ENCODE data around the gene EMC8. TPM values are rescaled to one million over a fixed set of nuclear protein-coding genes. Genes with fewer than 3 reads are reported as not detected.

EMC8 gene
- total and polyA plus RNA-seq, 8 donors: 19.4 to 29.1 (median 25.3) TPM

GRCh38 chr16:85788819-85789218, 10.5 kb downstream of the EMC8 start:
- no peaks in the 10 kb centered on the region for H3K4me1 ChIP-seq
- no peak overlapping the region for H3K27ac ChIP-seq
- no peaks in the 10 kb centered on the region for H3K9me3 ChIP-seq
- no peak for DNase-seq
- no peak for ATAC-seq
- TF ChIP-seq CTCF (IDR thresholded peaks at IDR 0.05): no peak
- H3K27me3 ChIP-seq: no peaks in the 10 kb centered on the region
- no peak overlapping the region for H3K4me3 ChIP-seq
- peaks cover 0 to 70% of the 10 kb centered on the region in 2 donors for H3K36me3 ChIP-seq
- intact Hi-C loops (cut with DNase I): no loop called here

- intact Hi-C loops (cut with DNase I): no loop called here
- H3K36me3 ChIP-seq: peaks cover 0 to 64% of the 10 kb centered on the region in 2 donors
- no peak for DNase-seq
- peaks cover 3 to 15% of the 10 kb centered on the region in 2 donors for H3K4me1 ChIP-seq
- no peak for ATAC-seq
- no peak for TF ChIP-seq CTCF (IDR thresholded peaks at IDR 0.05)
- no peaks in the 10 kb centered on the region for H3K27me3 ChIP-seq
- no peak overlapping the region for H3K27ac ChIP-seq
- no peaks in the 10 kb centered on the region for H3K9me3 ChIP-seq
- H3K4me3 ChIP-seq: no peak overlapping the region
Observed at GRCh38 chr16:85785927-85786326, 13.4 kb downstream of the EMC8 start.

- intact Hi-C loops (cut with DNase I): no loop called here
- H3K27me3 ChIP-seq: no peaks in the 10 kb centered on the region
- H3K9me3 ChIP-seq: no peaks in the 10 kb centered on the region
- H3K36me3 ChIP-seq: peaks cover 0 to 75% of the 10 kb centered on the region in 2 donors
- TF ChIP-seq CTCF (IDR thresholded peaks at IDR 0.05): no peak
- ATAC-seq (no peak), DNase-seq (no peak)
- no peak overlapping the region for H3K27ac ChIP-seq
- H3K4me1 ChIP-seq: peaks cover 3 to 15% of the 10 kb centered on the region in 2 donors
- no peak overlapping the region for H3K4me3 ChIP-seq
Observed at GRCh38 chr16:85784813-85785212, 14.5 kb downstream of the EMC8 start.

- Histone ChIP-seq H3K9me3 (no peaks in the 10 kb centered on the region), H3K4me1 (peaks cover 3 to 21% of the 10 kb centered on the region in 2 donors), H3K27me3 (no peaks in the 10 kb centered on the region), H3K36me3 (peaks cover 0 to 79% of the 10 kb centered on the region in 2 donors), H3K27ac (no peak overlapping the region), H3K4me3 (no peak overlapping the region)
- intact Hi-C loops (cut with DNase I): no loop called here
- TF ChIP-seq CTCF (IDR thresholded peaks at IDR 0.05): no peak
- no peak for ATAC-seq
- DNase-seq: no peak
Observed at GRCh38 chr16:85783441-85783840, 15.9 kb downstream of the EMC8 start.

- Histone ChIP-seq H3K27ac (peak overlapping the region in 1 of 2 donors; percentile 55), H3K36me3 (peaks cover 0 to 79% of the 10 kb centered on the region in 2 donors), H3K4me3 (no peak overlapping the region), H3K27me3 (no peaks in the 10 kb centered on the region), H3K9me3 (no peaks in the 10 kb centered on the region), H3K4me1 (peaks cover 3 to 23% of the 10 kb centered on the region in 2 donors)
- DNase-seq: no peak
- ATAC-seq: peak; percentile 8
- TF ChIP-seq CTCF (IDR thresholded peaks at IDR 0.05): no peak
- intact Hi-C loops (cut with DNase I): no loop called here
Observed at GRCh38 chr16:85782451-85782850, 16.9 kb downstream of the EMC8 start.

Measured in left lung (tissue), 10 donors.